Measurements from ENCODE around the gene GLRX5.

- TF ChIP-seq POLR2A (IDR thresholded peaks at IDR 0.05): no peak
- TF ChIP-seq, protein P1, sequence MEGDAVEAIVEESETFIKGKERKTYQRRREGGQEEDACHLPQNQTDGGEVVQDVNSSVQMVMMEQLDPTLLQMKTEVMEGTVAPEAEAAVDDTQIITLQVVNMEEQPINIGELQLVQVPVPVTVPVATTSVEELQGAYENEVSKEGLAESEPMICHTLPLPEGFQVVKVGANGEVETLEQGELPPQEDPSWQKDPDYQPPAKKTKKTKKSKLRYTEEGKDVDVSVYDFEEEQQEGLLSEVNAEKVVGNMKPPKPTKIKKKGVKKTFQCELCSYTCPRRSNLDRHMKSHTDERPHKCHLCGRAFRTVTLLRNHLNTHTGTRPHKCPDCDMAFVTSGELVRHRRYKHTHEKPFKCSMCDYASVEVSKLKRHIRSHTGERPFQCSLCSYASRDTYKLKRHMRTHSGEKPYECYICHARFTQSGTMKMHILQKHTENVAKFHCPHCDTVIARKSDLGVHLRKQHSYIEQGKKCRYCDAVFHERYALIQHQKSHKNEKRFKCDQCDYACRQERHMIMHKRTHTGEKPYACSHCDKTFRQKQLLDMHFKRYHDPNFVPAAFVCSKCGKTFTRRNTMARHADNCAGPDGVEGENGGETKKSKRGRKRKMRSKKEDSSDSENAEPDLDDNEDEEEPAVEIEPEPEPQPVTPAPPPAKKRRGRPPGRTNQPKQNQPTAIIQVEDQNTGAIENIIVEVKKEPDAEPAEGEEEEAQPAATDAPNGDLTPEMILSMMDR (IDR thresholded peaks at IDR 0.05): no peak
These were observed 38.7 kb upstream of the GLRX5 start for GRCh38 chr14:95496111-95496681.
